ENCODE measurements around the gene ZNF550.
"Not testable (repeated sequence)": the region's sequence is repeated elsewhere in the genome, so short reads cannot be mapped to it uniquely, and the experiment has no call there.

ZNF550 gene

DNA sequence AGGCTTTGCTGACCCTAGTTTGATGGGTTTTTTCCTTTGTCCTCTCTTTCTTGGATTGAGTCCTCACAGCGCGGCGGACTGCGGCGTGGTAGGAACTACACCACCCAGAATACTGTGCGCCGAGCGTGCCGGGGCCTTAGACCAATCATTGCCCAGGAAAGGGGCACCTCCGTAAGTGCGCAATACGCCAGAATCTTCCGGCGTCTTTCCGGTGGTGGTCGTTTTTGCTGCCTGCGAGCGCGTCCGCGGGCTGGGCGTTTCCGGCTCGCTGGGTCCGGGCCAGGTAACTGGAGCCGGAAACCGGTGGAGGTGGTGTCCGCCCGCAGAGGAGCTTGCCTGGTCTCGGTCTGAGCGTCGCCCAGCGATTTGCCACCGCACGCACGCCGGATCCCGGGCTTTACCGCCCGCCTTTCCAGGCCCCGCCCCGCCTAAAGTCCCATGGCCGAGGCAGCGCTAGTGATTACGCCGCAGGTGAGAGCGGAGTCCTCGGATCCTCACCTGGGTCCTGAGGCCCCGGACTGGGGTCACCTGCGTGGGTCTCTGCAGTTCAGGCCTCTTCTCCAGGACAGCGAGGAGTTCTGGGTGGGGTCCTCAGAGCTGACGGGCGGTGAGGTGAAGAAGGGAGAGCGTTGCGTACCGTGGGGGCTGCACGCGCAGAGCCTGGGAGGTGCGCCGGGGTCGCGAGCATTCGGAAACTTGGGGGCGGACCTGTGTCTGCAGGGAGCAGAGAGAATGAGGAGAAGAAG, 32.4 kb downstream of the ZNF550 start, which contains the start of gene ZNF549:
ZNF549 (plus strand) TSS at position 221 of the 746 bp plus-strand sequence; CDS start at position 439, 218 bp downstream.
- peak within 1 kb of the TSS; percentile 65 for H3K27ac ChIP-seq (ENCODE audit: low read depth, low read length)
- H3K9ac ChIP-seq (ENCODE audit: low read length) = peak within 1 kb of the TSS; percentile 88

DNA sequence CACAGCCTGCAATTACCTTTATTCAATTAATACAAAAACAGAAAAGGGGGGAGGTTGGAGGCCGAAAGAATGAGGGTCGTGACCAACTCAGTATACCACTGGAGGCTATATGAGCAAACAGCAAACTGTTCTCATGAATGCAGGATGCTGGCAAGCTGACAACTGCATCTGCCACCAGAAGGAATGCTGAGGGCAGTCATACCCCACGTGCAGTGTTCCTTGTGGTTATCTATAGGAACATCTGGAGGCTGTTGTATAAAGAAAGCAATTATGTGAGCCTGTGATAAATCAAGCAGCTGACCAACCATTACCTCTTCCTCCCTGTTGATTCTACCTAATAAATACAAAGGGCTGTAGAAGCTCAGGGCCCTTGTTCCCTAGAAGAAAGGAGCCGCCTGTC, 41.6 kb downstream of the ZNF550 start:
- not testable (repeated sequence) for H3K36me3 ChIP-seq (ENCODE audit: control insufficient read depth, insufficient read depth, low read length); H3K9ac ChIP-seq (ENCODE audit: low read length); H3K4me1 ChIP-seq (ENCODE audit: control insufficient read depth, insufficient read depth, low read length); H3K4me3 ChIP-seq (ENCODE audit: low read depth, low read length); H3K27ac ChIP-seq (ENCODE audit: low read depth, low read length); H3K27me3 ChIP-seq (ENCODE audit: control insufficient read depth, insufficient read depth, low read length)
- H3K9me3 ChIP-seq (ENCODE audit: control insufficient read depth, insufficient read depth, low read depth, low read length) = peaks cover 52% of the 10 kb centered on the region

More for the DNA sequence above, 32.4 kb downstream of the ZNF550 start, which contains the start of gene ZNF549:
- Histone ChIP-seq H3K4me1 (ENCODE audit: control insufficient read depth, insufficient read depth, low read length) (no peaks in the 10 kb centered on the region), H3K4me3 (ENCODE audit: low read depth, low read length) (peak within 1 kb of the TSS; percentile 93), H3K27me3 (ENCODE audit: control insufficient read depth, insufficient read depth, low read length) (no peaks in the 10 kb centered on the region), H3K36me3 (ENCODE audit: control insufficient read depth, insufficient read depth, low read length) (peaks cover 20% of the 10 kb centered on the region), H3K9me3 (ENCODE audit: control insufficient read depth, insufficient read depth, low read depth, low read length) (peaks cover 30% of the 10 kb centered on the region)

DNA sequence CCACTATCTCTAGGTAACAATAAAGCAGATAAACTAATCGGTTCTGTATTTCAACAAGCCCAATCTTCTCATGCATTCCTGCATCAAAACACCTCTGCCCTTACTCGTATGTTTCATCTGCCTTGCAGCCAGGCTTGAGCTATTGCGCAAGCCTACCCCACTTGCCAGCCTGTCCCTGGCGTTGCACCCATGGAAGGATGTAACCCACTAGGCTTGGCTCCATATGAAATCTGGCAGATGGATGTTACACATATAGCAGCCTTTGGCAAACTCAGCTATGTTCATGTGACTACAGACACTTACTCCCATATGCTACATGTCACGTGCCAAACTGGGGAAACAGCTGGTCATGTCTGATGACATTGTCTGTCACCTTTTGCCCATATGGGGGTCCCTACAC, 44.4 kb downstream of the ZNF550 start:
- no peaks in the 10 kb centered on the region for H3K27me3 ChIP-seq (ENCODE audit: control insufficient read depth, insufficient read depth, low read length)
- no peaks in the 10 kb centered on the region for H3K4me1 ChIP-seq (ENCODE audit: control insufficient read depth, insufficient read depth, low read length)
- H3K9me3 ChIP-seq (ENCODE audit: control insufficient read depth, insufficient read depth, low read depth, low read length) = peaks cover 60% of the 10 kb centered on the region
- no peaks in the 10 kb centered on the region; the same call in 1 of the 2 replicates for H3K36me3 ChIP-seq (ENCODE audit: control insufficient read depth, insufficient read depth, low read length)
- no peak overlapping the region for H3K4me3 ChIP-seq (ENCODE audit: low read depth, low read length)
- H3K27ac ChIP-seq (ENCODE audit: low read depth, low read length) = no peak overlapping the region
- no peak overlapping the region for H3K9ac ChIP-seq (ENCODE audit: low read length)

DNA sequence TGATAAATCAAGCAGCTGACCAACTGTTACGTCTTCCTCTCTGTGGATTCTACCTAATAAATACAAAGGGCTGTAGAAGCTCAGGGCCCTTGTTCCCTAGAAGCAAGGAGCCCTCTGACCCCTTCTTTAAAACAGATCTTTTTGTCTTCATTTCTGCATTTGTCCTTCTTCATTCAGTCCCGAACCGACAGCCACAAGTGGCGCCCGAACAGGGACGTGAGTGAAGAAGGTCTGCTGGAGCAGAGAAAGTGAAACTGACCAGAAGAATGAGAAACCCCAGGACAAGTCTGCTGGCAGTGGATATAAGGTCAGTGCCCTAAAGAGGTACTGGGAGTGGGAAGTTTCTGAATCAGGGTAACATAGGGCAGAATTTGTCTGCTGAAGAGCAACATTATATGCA, 46.8 kb downstream of the ZNF550 start:
- H3K4me3 ChIP-seq (ENCODE audit: low read depth, low read length) = no peak overlapping the region

GRCh38 chr19:57511484-57511883, 48.2 kb downstream of the ZNF550 start:
- Histone ChIP-seq H3K4me1 (ENCODE audit: control insufficient read depth, insufficient read depth, low read length) (no peaks in the 10 kb centered on the region), H3K27me3 (ENCODE audit: control insufficient read depth, insufficient read depth, low read length) (no peaks in the 10 kb centered on the region), H3K4me3 (ENCODE audit: low read depth, low read length) (no peak overlapping the region), H3K27ac (ENCODE audit: low read depth, low read length) (no peak overlapping the region), H3K9me3 (ENCODE audit: control insufficient read depth, insufficient read depth, low read depth, low read length) (peaks cover 60% of the 10 kb centered on the region), H3K9ac (ENCODE audit: low read length) (no peak overlapping the region), H3K36me3 (ENCODE audit: control insufficient read depth, insufficient read depth, low read length) (peaks cover 20% of the 10 kb centered on the region)

More for the DNA sequence above, 46.8 kb downstream of the ZNF550 start:
- H3K4me1 ChIP-seq (ENCODE audit: control insufficient read depth, insufficient read depth, low read length) = no peaks in the 10 kb centered on the region
- no peaks in the 10 kb centered on the region for H3K27me3 ChIP-seq (ENCODE audit: control insufficient read depth, insufficient read depth, low read length)
- H3K27ac ChIP-seq (ENCODE audit: low read depth, low read length) = no peak overlapping the region
- H3K9ac ChIP-seq (ENCODE audit: low read length) = no peak overlapping the region
- H3K9me3 ChIP-seq (ENCODE audit: control insufficient read depth, insufficient read depth, low read depth, low read length) = peaks cover 60% of the 10 kb centered on the region
- H3K36me3 ChIP-seq (ENCODE audit: control insufficient read depth, insufficient read depth, low read length) = peaks cover 7% of the 10 kb centered on the region; the same call in 1 of the 2 replicates

DNA sequence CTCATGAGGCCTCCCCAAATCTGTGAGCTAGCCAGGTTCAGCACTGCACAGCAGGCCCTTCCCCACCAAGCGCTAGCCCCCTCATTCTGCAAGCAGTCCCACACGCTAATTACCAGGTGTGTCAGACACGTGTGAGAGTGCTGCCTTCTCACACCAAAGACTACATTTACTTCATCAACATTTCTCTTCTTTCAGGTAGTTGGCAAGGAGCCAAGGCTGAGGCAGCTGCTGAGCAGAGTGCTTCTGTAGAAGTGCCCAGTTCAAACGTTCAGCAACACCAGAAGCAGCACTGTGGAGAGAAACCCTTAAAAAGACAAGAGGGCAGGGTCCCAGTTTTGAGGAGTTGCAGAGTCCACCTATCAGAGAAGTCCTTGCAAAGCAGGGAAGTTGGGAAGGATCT, 53.5 kb downstream of the ZNF550 start:
- no peak overlapping the region for H3K9ac ChIP-seq (ENCODE audit: low read length)
- peaks cover 23% of the 10 kb centered on the region; the same call in 1 of the 2 replicates for H3K9me3 ChIP-seq (ENCODE audit: control insufficient read depth, insufficient read depth, low read depth, low read length)
- no peak overlapping the region for H3K27ac ChIP-seq (ENCODE audit: low read depth, low read length)
- no peaks in the 10 kb centered on the region for H3K4me1 ChIP-seq (ENCODE audit: control insufficient read depth, insufficient read depth, low read length)
- H3K4me3 ChIP-seq (ENCODE audit: low read depth, low read length) = no peak overlapping the region
- peaks cover 52% of the 10 kb centered on the region for H3K36me3 ChIP-seq (ENCODE audit: control insufficient read depth, insufficient read depth, low read length)
- H3K27me3 ChIP-seq (ENCODE audit: control insufficient read depth, insufficient read depth, low read length) = no peaks in the 10 kb centered on the region

GRCh38 chr19:57500400-57500799, 59.3 kb downstream of the ZNF550 start:
- Histone ChIP-seq H3K36me3 (ENCODE audit: control insufficient read depth, insufficient read depth, low read length) (peaks cover 21% of the 10 kb centered on the region), H3K4me3 (ENCODE audit: low read depth, low read length) (peak overlapping the region; percentile 51)
- not testable (repeated sequence) for H3K4me1 ChIP-seq (ENCODE audit: control insufficient read depth, insufficient read depth, low read length); H3K27me3 ChIP-seq (ENCODE audit: control insufficient read depth, insufficient read depth, low read length); H3K9ac ChIP-seq (ENCODE audit: low read length); H3K27ac ChIP-seq (ENCODE audit: low read depth, low read length); H3K9me3 ChIP-seq (ENCODE audit: control insufficient read depth, insufficient read depth, low read depth, low read length)

GRCh38 chr19:57499680-57500395, 59.8 kb downstream of the ZNF550 start, which contains the start of gene ZNF773:
TSS of gene ZNF773 (plus strand) at chr19:57499938. CDS start at chr19:57500081, 143 bp downstream.
- H3K4me3 ChIP-seq (ENCODE audit: low read depth, low read length) = peak within 1 kb of the TSS; percentile 82
- H3K27ac ChIP-seq (ENCODE audit: low read depth, low read length); H3K4me1 ChIP-seq (ENCODE audit: control insufficient read depth, insufficient read depth, low read length); H3K9me3 ChIP-seq (ENCODE audit: control insufficient read depth, insufficient read depth, low read depth, low read length); H3K27me3 ChIP-seq (ENCODE audit: control insufficient read depth, insufficient read depth, low read length): not testable (repeated sequence)
- peak within 1 kb of the TSS; percentile 89 for H3K9ac ChIP-seq (ENCODE audit: low read length)
- peaks cover 18% of the 10 kb centered on the region for H3K36me3 ChIP-seq (ENCODE audit: control insufficient read depth, insufficient read depth, low read length)

GRCh38 chr19:57499332-57499679, 60.4 kb downstream of the ZNF550 start:
- not testable (repeated sequence) for H3K9me3 ChIP-seq (ENCODE audit: control insufficient read depth, insufficient read depth, low read depth, low read length)
- peak overlapping the region; percentile 82; the same call in 1 of the 2 replicates for H3K4me3 ChIP-seq (ENCODE audit: low read depth, low read length)

GRCh38 chr19:57488299-57488644, 71.4 kb downstream of the ZNF550 start:
- Histone ChIP-seq H3K9me3 (ENCODE audit: control insufficient read depth, insufficient read depth, low read depth, low read length) (peaks cover 11% of the 10 kb centered on the region), H3K36me3 (ENCODE audit: control insufficient read depth, insufficient read depth, low read length) (peaks cover 28% of the 10 kb centered on the region), H3K4me3 (ENCODE audit: low read depth, low read length) (peak overlapping the region; percentile 46)
- H3K27me3 ChIP-seq (ENCODE audit: control insufficient read depth, insufficient read depth, low read length); H3K27ac ChIP-seq (ENCODE audit: low read depth, low read length); H3K9ac ChIP-seq (ENCODE audit: low read length); H3K4me1 ChIP-seq (ENCODE audit: control insufficient read depth, insufficient read depth, low read length): not testable (repeated sequence)

More at GRCh38 chr19:57499332-57499679, 60.4 kb downstream of the ZNF550 start:
- not testable (repeated sequence) for H3K27ac ChIP-seq (ENCODE audit: low read depth, low read length); H3K27me3 ChIP-seq (ENCODE audit: control insufficient read depth, insufficient read depth, low read length); H3K4me1 ChIP-seq (ENCODE audit: control insufficient read depth, insufficient read depth, low read length); H3K9ac ChIP-seq (ENCODE audit: low read length)
- H3K36me3 ChIP-seq (ENCODE audit: control insufficient read depth, insufficient read depth, low read length) = peaks cover 15% of the 10 kb centered on the region

All from HUES6 (cell line).